ENCODE data around the gene LYZL1. TPM values are rescaled to one million over a fixed set of nuclear protein-coding genes. Genes with fewer than 3 reads are reported as not detected.

LYZL1 gene
- total RNA-seq, 1 experiment from 2014 or later: not detected

GRCh38 chr10:29259498-29259897, 29.4 kb upstream of the LYZL1 start:
- BruUV-seq (replicated peaks): no TSS peak
- Mint-ChIP-seq H3K9me3 (ENCODE audit: unreplicated experiment) (no peaks in the 10 kb centered on the region), H3K36me3 (ENCODE audit: insufficient read depth, unreplicated experiment) (no peaks in the 10 kb centered on the region), H3K27me3 (ENCODE audit: insufficient read depth, unreplicated experiment) (peaks cover 63% of the 10 kb centered on the region), H3K27ac (ENCODE audit: low read depth, unreplicated experiment) (no peak overlapping the region), H3K4me1 (ENCODE audit: insufficient read depth, unreplicated experiment) (peaks cover 19% of the 10 kb centered on the region), H3K4me3 (ENCODE audit: unreplicated experiment) (no peak overlapping the region)
- ChIA-PET CTCF (no interaction called here), POLR2A (interaction anchor here (0.7 kb wide), 1 partner anchor 280 kb away, joined by 3 read pairs; no protein-coding TSS in a partner anchor)
- DNase-seq (ENCODE audit: unreplicated experiment): no peak
- intact Hi-C loops (cut with micrococcal nuclease): no loop called here
- TF ChIP-seq CTCF (IDR thresholded peaks at IDR 0.05; ENCODE audit: unreplicated experiment): no peak

DNA sequence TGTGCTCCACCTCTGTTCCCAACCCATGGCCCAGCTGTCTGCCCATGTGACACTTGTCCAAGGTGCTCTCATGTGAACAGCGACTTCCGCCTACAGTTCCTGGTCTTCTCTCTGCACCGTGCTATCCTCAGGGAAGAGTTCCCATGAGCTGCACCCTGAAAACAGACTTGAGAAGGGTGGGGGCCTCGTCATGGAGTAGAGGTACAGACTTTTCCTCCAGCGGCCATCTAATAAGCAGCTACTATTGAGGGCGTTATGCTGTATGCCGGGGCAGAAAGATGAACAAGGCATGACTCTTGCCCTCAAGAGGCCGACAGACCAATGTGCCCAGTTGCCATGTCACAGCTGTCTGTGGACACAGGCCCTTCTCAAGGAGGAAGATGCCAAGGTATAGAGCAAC, 25.4 kb upstream of the LYZL1 start:
- no peak for TF ChIP-seq CTCF (IDR thresholded peaks at IDR 0.05; ENCODE audit: unreplicated experiment)
- ChIA-PET CTCF (no interaction called here), POLR2A (no interaction called here)
- intact Hi-C loops (cut with micrococcal nuclease): no loop called here
- Mint-ChIP-seq H3K4me1 (ENCODE audit: insufficient read depth, unreplicated experiment) (no peaks in the 10 kb centered on the region), H3K9me3 (ENCODE audit: unreplicated experiment) (no peaks in the 10 kb centered on the region), H3K27ac (ENCODE audit: low read depth, unreplicated experiment) (no peak overlapping the region), H3K27me3 (ENCODE audit: insufficient read depth, unreplicated experiment) (peaks cover 55% of the 10 kb centered on the region), H3K4me3 (ENCODE audit: unreplicated experiment) (no peak overlapping the region), H3K36me3 (ENCODE audit: insufficient read depth, unreplicated experiment) (no peaks in the 10 kb centered on the region)
- BruUV-seq (replicated peaks): no TSS peak
- DNase-seq (ENCODE audit: unreplicated experiment): no peak

- POLR2A ChIA-PET: no interaction called here
- no peaks in the 10 kb centered on the region for H3K36me3 Mint-ChIP-seq (ENCODE audit: insufficient read depth, unreplicated experiment)
- CTCF ChIA-PET: interaction anchor here (0.7 kb wide), 1 partner anchor 180 kb away, joined by 3 read pairs; no protein-coding TSS in a partner anchor
Observed at GRCh38 chr10:29265210-29265768, 23.6 kb upstream of the LYZL1 start.

DNA sequence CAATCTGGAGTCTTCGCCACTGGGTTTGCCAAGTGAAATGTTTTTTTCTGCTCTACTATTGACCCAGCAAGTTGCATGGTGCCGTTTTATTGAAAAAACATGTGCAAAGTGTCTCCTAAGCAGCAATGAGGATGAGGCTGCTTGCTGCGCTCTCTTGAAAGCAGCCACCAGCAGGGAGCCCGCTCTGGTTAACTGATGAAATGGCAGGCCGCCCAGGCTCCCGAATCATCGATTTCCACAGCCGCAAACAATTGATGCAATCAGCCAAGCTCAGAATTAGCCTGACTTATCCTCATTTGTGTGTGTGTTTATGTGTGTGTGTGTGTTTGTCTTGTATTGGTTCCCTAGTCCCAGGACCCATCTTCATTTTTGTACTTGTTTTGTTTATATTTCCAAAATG, 22.2 kb upstream of the LYZL1 start:
- Mint-ChIP-seq H3K36me3 (ENCODE audit: insufficient read depth, unreplicated experiment) (no peaks in the 10 kb centered on the region), H3K4me1 (ENCODE audit: insufficient read depth, unreplicated experiment) (no peaks in the 10 kb centered on the region), H3K4me3 (ENCODE audit: unreplicated experiment) (no peak overlapping the region), H3K9me3 (ENCODE audit: unreplicated experiment) (peaks cover 8% of the 10 kb centered on the region), H3K27ac (ENCODE audit: low read depth, unreplicated experiment) (no peak overlapping the region), H3K27me3 (ENCODE audit: insufficient read depth, unreplicated experiment) (peaks cover 47% of the 10 kb centered on the region)
- TF ChIP-seq CTCF (IDR thresholded peaks at IDR 0.05; ENCODE audit: unreplicated experiment): no peak
- intact Hi-C loops (cut with micrococcal nuclease): no loop called here
- ChIA-PET CTCF (no interaction called here), POLR2A (no interaction called here)
- no peak for DNase-seq (ENCODE audit: unreplicated experiment)
- BruUV-seq (replicated peaks): no TSS peak

More at GRCh38 chr10:29265210-29265768, 23.6 kb upstream of the LYZL1 start:
- Mint-ChIP-seq H3K27me3 (ENCODE audit: insufficient read depth, unreplicated experiment) (peaks cover 53% of the 10 kb centered on the region), H3K4me1 (ENCODE audit: insufficient read depth, unreplicated experiment) (no peaks in the 10 kb centered on the region), H3K4me3 (ENCODE audit: unreplicated experiment) (no peak overlapping the region), H3K9me3 (ENCODE audit: unreplicated experiment) (peaks cover 3% of the 10 kb centered on the region), H3K27ac (ENCODE audit: low read depth, unreplicated experiment) (no peak overlapping the region)
- TF ChIP-seq CTCF (IDR thresholded peaks at IDR 0.05; ENCODE audit: unreplicated experiment): no peak
- intact Hi-C loops (cut with micrococcal nuclease): no loop called here
- DNase-seq (ENCODE audit: unreplicated experiment): no peak
- BruUV-seq (replicated peaks): no TSS peak

Measured in MCF 10A (cell line).